ENCODE measurements around the gene LHPP. TPM values are rescaled to one million over a fixed set of nuclear protein-coding genes. Genes with fewer than 3 reads are reported as not detected.

LHPP gene
- total and polyA plus RNA-seq, 10 of the 15 experiments (the other 5 are each of a cell fraction or from before 2014, with no cell fraction given): 0.79 to 9.8 (median 6.7) TPM

DNA sequence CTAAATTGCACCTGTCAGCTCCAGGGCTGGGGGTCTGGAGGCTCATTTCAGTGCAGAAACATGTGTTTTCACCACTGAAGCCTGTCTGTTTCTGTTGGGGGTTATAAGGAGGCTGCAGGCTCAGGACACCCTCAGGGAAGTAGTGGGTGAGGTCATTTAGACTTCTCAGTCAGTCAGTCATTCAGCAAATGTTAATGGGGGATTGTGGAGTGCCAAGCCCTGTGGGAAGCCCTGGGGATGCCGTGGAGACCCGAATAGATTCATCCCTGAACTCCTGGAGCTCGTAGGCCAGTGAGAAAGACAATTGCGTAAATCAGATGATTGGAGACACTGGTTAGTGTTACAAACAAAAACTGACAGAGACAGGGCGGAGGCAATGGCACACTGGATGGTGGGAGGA lies 19.2 kb downstream of the LHPP start:
- FAIRE-seq (no peak), ATAC-seq (no peak), DNase-seq (ENCODE audit: low read depth, low spot score) (no peak)
- Histone ChIP-seq H4K20me1 (ENCODE audit: control insufficient read depth, insufficient read depth) (no peaks in the 10 kb centered on the region), H3K4me3 (no peak overlapping the region), H2AFZ (ENCODE audit: control insufficient read depth, low read depth, low read length) (no peak overlapping the region), H3K9ac (ENCODE audit: control insufficient read depth, insufficient read depth, low read length) (no peak overlapping the region), H3K4me2 (ENCODE audit: control insufficient read depth, insufficient read depth) (no peak overlapping the region), H3K27me3 (replicated peaks in 1 of 2; ENCODE audit: control insufficient read depth in 2 of 2, insufficient read depth in 2 of 2, low read length in 1 of 2) (no peaks in the 10 kb centered on the region; a peak in 1 of 4 replicates), H3K79me2 (ENCODE audit: control insufficient read depth, insufficient read depth, low read length) (no peaks in the 10 kb centered on the region), H3K27ac (ENCODE audit: control insufficient read depth, insufficient read depth) (no peak overlapping the region), H3K4me1 (ENCODE audit: control insufficient read depth, insufficient read depth, low read length) (no peaks in the 10 kb centered on the region), H3K36me3 (ENCODE audit: control insufficient read depth in 2 of 2, insufficient read depth in 2 of 2, low read length in 1 of 2) (no peaks in the 10 kb centered on the region), H3K9me3 (replicated peaks; ENCODE audit: control insufficient read depth, insufficient read depth, low read length) (no peaks in the 10 kb centered on the region)
- ChIA-PET CTCF (interaction anchor here (0.6 kb wide), 1 partner anchor 315 kb away, joined by 6 read pairs; no protein-coding TSS in a partner anchor), RAD21 (ENCODE audit: unreplicated experiment) (no interaction called here), SMC1A (ENCODE audit: uncharacterized antibody, unreplicated experiment) (no interaction called here), POLR2A (interaction anchor here (0.6 kb wide), 1 partner anchor 37 kb away, joined by 3 read pairs; no protein-coding TSS in a partner anchor)
- in situ Hi-C loops (cut with MboI) (no loop called here), intact Hi-C loops (cut with micrococcal nuclease; ENCODE audit: unreplicated experiment) (no loop called here)
- no TSS peak for BruUV-seq (replicated peaks)
- WGBS (ENCODE audit: insufficient coverage, insufficient replicate concordance, low lambda C conversion rate, missing lambda C conversion rate): 25% methylated on average over 5 of the region's 5 CpGs
- TF ChIP-seq CBFB (IDR thresholded peaks at IDR 0.05; ENCODE audit: low read depth) (no peak), BCL11A (IDR thresholded peaks at IDR 0.05; ENCODE audit: low read depth, low read length) (no peak), RBBP5 (conservative IDR thresholded peaks at IDR 0.05) (no peak), NR2C2 (IDR thresholded peaks at IDR 0.05; ENCODE audit: borderline replicate concordance, control insufficient read depth, insufficient read length, low read depth) (no peak), JUND (IDR thresholded peaks at IDR 0.05; ENCODE audit: low read depth, low read length) (no peak), RUNX3 (IDR thresholded peaks at IDR 0.05; ENCODE audit: low read length) (no peak), ZSCAN29 (IDR thresholded peaks at IDR 0.05) (no peak), DPF2 (IDR thresholded peaks at IDR 0.05) (no peak), POLR2AphosphoS5 (IDR thresholded peaks at IDR 0.05; ENCODE audit: low read length) (no peak), SUZ12 (IDR thresholded peaks at IDR 0.05; ENCODE audit: unreplicated experiment) (no peak), SUPT20H (IDR thresholded peaks at IDR 0.05; ENCODE audit: borderline replicate concordance, control insufficient read depth, low read depth, low read length) (no peak), HDAC6 (IDR thresholded peaks at IDR 0.05; ENCODE audit: unreplicated experiment) (no peak)
- TF ChIP-seq, protein P1, sequence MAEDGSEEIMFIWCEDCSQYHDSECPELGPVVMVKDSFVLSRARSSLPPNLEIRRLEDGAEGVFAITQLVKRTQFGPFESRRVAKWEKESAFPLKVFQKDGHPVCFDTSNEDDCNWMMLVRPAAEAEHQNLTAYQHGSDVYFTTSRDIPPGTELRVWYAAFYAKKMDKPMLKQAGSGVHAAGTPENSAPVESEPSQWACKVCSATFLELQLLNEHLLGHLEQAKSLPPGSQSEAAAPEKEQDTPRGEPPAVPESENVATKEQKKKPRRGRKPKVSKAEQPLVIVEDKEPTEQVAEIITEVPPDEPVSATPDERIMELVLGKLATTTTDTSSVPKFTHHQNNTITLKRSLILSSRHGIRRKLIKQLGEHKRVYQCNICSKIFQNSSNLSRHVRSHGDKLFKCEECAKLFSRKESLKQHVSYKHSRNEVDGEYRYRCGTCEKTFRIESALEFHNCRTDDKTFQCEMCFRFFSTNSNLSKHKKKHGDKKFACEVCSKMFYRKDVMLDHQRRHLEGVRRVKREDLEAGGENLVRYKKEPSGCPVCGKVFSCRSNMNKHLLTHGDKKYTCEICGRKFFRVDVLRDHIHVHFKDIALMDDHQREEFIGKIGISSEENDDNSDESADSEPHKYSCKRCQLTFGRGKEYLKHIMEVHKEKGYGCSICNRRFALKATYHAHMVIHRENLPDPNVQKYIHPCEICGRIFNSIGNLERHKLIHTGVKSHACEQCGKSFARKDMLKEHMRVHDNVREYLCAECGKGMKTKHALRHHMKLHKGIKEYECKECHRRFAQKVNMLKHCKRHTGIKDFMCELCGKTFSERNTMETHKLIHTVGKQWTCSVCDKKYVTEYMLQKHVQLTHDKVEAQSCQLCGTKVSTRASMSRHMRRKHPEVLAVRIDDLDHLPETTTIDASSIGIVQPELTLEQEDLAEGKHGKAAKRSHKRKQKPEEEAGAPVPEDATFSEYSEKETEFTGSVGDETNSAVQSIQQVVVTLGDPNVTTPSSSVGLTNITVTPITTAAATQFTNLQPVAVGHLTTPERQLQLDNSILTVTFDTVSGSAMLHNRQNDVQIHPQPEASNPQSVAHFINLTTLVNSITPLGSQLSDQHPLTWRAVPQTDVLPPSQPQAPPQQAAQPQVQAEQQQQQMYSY (CRISPR knock-in tag; IDR thresholded peaks at IDR 0.05): no peak
- TF ChIP-seq, protein P2, sequence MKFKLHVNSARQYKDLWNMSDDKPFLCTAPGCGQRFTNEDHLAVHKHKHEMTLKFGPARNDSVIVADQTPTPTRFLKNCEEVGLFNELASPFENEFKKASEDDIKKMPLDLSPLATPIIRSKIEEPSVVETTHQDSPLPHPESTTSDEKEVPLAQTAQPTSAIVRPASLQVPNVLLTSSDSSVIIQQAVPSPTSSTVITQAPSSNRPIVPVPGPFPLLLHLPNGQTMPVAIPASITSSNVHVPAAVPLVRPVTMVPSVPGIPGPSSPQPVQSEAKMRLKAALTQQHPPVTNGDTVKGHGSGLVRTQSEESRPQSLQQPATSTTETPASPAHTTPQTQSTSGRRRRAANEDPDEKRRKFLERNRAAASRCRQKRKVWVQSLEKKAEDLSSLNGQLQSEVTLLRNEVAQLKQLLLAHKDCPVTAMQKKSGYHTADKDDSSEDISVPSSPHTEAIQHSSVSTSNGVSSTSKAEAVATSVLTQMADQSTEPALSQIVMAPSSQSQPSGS (IDR thresholded peaks at IDR 0.05; ENCODE audit: low read length): no peak
